GM18873 (cell line): ENCODE data around the gene CPAMD8.
"Not testable (repeated sequence)": the region's sequence is repeated elsewhere in the genome, so short reads cannot be mapped to it uniquely, and the experiment has no call there.

Experiments
- ATAC-seq: cut with Tn5 transposase; IDR thresholded peaks from one replicate; pipeline ENCODE4 v1.9.1; 2021; ENCODE audit warnings: mild to moderate bottlenecking, moderate library complexity, moderate number of reproducible peaks; ENCODE audit not compliant: unreplicated experiment, low FRiP score

Gene CPAMD8

DNA sequence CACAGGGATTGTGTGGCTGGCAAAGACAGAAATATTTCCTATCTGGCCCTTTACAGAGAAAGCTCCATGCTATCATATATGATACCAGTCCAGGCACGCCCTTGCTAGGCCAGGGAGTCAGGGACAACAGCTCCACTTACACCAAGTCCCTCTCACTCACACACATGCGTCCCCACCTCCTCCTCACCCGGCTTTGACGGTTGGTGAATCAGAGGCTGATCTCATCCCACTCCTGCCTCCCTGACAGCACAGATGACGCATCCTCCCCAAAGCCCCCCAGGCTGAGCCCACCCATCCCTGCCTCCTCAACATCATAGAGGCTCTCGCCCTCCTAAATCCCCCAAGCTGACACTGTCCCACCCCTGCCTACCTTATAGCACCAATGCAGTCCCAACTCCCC lies 75.1 kb downstream of the CPAMD8 start:
- no peak for ATAC-seq

DNA sequence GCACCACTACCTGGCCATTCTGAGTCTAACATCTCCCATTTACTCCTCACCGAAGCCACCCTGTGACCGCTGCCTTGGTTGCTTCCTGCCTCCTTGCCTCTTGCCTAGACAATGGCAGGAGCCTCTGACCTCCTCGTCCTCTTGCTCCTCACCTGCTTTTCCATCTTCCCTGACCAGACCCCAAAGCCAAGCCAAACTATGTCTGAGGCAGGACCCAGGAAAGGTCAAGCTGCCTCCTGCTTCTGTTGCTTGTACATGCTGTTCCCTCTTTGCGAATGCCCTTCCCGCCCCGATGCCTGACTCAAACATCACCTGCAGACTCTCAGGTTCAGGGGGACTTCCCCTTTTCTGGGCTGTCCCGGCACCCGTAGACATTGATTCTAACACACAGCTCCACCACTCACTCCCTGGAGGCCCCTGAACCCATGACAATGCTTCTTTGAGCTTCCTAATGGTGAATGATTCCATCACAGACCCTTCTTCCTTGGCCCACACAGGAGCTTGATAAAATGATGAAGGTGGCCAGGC lies 77.0 kb downstream of the CPAMD8 start:
- no peak for ATAC-seq

DNA sequence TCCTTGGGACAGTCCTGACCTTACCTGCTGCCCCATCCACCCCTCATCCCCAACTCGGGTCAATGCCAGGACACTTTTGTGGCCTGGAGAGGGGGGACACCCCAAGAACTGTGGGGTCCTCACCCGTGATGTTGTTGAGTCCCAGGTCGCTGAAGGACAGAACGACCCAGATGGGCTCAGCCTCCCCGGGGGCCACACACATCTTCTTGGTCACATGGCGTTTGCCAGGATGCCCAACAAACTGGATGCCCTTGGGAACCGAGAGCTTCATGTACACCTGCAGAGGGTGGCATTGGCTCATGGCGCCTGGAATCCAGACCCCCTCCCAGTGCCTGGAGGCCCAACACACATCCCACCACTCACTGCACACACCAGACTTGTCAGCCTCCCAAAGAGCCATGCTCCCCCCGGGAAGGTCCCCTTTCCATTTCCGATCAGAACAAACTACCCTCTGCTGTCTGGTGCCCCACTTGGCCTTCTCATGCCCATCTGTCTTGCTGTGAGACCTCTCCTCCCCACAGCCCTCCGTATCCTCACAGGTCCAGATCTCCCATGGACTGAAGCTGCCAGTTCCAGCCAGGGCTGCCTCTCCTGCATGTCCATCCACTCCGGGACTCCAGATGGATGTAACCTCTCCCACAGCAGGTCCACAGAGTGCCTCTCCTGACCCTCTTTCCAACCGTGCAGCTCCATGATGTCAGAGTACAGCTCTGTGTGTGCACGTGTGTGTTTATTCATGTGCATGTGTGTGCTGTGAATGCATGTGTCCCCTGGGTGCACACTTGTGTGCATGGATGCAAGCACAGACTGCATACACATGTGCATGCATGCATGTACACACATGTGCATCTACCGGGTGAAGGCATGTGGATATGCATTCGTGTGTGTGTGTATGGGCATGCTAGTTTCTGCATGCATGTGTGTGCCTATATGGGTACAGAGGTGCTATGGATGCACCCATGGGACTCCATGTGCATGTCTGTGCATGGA lies 79.4 kb downstream of the CPAMD8 start:
- no peak for ATAC-seq

DNA sequence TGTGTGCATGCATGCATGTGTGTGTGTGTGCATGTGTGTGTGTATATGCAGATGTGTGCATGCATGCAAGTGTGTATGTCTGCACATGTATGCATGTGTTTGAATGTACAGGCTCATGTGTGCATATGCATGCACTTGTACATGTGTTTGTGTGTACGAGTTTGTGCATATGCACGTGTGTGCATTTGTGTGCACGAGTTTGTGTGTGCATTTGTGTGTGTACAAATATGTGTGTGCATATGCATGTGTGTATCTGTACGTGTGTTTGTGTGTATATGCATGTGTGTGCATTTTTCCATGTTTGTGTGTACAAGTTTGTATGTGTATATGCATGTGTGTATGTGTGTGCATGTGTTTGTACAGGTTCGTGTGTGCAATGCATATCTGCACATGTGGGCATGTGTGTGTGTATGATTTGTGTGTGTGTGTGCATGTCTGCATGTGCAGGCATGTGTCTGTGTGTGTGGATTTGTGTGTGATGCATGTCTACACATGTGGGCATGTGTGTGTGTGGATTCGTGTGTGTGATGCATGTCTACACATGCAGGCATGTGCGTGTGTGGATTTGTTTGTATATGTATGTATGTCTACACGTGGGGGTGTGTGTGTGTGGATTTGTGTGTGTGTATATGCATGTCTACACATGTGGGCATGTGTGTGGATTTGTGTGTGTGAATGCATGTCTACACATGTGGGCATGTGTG lies 80.7 kb downstream of the CPAMD8 start:
- no peak for ATAC-seq

DNA sequence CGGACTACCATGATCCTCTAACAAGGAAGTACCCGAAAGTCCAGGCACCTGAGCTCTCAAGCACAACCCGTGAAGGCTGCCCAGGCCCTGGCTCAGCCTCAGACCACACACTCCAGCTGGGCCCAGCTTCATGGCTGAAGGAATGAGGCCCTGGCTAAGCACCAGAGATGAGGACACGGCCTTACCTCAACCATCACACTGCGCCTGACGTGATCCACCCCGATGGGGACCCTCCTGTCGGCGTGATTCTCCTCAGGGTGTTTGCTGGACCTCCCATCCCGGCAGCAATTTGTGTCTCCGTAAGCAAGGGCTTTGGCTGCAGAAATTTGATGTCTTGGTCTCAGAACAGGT lies 81.3 kb downstream of the CPAMD8 start:
- ATAC-seq = no peak

DNA sequence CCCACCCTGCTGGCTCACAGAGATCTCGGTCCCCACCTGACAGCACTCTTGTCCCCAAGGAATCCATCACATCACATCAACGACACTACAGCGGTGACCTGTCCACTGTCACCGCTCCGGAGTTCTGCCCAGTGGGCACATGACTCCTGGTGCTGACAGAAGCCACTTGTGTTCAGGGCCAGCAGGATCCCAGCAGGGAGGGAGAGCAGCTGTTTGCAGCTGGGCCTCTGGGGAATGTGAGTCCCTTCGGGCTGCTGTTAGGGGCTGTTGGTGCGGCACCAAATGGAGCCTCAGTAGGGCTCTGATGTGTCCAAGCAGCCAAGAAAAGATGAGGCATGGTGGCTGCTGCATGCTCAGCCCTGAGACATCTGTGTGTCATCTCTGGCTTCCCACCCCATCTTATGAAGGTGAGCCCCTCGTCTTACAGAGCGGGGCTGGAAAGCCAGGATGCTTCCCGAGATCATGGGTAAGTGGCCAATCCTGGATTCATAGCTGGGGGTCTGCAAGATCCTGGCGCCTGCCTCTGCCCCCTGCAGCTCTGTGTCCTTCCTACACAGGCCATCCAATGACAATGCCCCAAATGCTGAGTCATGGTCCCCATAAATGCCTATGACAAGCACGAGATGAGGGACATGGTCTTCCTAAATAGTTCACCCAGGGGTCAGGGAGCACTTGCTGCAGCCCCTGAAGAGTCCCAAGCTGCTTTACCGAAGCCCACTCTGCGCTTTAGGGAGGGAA lies 81.8 kb downstream of the CPAMD8 start:
- no peak for ATAC-seq

DNA sequence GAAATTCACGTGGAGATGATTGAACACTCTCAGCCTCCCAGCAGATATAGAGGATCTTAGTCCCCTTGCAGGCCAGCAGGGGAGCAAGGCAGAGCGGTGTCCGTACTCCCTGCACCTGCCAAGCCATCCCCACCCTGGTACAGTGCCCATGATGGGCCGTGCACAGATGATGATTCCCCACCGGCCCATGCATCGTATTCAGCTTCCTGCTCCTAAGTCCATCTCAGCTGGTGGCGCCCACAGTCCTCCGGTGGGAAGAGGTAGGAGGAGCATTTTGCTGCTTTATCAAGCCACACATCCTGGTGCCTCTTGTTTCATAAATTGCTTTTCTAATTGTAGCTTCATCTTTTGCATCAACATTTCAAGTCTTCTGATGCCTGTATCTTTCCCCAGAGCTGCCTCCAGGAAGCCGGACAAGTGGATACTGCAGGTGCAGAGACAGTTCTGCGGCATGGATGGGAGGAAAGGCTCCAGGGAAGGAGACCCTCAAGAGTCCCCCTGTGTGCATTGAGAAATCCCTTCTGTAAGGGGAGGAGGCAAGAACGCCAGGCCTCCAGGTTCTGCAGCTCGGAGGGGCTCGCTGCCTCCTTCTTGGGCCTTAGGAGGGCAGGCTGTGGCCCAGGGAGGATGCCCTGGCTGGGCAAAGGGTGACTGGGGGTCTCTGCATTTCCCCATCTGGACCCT lies 82.5 kb downstream of the CPAMD8 start:
- no peak for ATAC-seq

DNA sequence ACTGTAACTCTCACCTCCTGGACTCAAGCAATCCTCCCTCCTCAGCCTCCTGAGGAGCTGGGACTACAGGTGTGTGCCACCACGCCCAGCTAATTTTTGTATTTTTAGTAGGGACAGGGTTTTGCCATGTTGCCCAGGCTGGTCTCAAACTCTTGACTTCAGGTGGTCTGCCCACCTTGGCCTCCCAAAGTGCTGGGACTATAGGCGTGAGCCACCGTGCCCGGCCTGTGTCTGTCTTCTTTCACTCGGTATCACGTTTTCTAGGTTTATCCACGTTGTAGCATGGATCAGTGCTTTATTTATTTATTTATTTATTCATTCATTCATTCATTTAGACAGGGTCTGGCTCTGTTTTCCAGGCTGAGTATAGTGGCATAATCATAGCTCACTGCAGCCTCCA lies 83.5 kb downstream of the CPAMD8 start:
- ATAC-seq = not testable (repeated sequence)

DNA sequence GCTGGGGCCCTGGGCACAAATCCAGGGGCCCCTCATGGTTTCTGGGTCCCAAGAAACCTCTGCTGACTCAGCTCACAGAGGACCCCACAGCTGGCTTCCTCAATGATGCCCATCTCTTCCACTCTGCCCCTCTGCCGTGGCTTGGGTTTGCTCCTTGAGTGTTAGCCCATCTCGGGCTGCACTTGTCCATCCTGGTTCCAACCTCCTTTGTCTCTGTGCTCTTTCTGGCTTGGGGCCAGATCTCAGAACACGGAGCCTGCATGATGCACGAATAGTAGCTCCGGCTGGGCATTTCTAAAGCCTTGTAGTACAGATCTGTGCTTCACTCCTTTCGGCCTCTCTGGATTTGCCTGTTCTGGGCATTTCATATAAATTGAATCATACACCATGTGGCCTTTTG lies 84.0 kb downstream of the CPAMD8 start:
- ATAC-seq = no peak

DNA sequence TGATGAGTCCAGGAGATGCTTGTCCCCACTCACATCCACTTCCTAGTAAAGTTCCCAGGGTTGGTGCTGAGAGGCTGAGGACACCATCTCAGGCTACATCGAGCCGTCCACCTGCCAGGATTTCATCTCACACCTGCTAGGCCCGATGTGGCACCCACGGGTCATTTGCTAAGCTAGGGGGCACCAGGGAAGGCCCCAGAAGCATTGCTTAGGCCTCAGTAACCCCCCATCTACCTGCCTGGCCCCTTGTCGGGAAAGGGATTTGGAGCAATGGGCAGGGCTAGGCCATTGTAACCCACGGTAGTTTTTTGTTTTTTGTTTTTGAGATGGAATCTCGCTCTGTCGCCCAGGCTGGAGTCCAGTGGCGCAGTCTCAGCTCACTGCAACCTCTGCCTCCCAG lies 86.0 kb downstream of the CPAMD8 start:
- no peak for ATAC-seq

DNA sequence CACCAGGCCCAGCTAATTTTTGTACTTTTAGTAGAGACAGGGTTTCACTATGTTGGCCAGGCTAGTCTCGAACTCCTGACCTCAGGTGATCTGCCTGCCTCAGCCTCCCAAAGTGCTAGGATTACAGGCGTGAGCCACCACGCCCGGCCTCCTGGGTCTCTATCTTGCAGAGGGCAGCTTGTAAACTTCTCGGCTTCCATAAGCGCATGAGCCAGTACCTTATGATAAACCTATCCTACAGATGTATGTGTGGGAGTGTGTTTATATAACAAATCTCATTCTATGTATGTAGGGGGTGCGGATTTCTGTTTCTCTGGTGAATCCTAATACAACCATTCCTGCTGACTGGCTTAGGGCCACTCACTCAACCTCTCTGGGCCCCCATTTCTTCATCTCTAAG lies 86.5 kb downstream of the CPAMD8 start:
- not testable (repeated sequence) for ATAC-seq

DNA sequence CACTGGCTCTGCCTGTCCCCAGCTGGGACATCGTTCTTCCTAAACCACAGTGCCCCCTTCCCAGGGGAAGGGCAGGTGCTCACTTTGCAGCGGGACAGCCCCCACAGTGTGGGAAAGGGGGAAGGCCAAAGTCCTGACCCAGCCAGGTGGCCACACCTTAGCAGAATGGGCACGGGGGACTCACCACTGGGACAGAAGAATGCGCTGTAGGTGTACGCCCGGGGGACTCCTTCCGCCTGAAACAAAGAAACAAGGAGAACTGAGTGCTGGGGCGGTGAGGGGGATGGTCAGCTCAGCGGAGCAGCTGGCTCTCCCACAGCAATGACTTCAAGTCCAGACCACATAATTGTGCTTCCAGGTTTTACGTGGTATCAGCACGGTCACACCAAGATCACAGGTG lies 88.4 kb downstream of the CPAMD8 start:
- ATAC-seq = no peak

DNA sequence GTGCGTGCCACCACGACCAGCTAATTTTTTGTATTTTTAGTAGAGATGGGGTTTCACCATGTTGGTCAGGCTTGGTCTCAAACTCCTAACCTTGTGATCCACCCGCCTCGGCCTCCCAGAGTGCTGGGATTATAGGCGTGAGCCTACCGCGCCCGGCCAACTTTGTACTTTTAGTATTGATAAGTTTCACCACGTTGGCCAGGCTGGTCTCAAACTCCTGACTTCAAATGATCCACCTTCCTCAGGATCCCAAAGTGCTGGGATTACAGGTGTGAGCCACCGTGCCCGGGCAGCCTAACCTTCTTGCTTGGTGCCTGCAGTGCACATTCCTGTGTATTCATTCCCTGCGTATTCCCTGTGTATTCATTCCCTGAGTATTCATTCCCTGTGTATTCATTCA lies 88.8 kb downstream of the CPAMD8 start:
- not testable (repeated sequence) for ATAC-seq

DNA sequence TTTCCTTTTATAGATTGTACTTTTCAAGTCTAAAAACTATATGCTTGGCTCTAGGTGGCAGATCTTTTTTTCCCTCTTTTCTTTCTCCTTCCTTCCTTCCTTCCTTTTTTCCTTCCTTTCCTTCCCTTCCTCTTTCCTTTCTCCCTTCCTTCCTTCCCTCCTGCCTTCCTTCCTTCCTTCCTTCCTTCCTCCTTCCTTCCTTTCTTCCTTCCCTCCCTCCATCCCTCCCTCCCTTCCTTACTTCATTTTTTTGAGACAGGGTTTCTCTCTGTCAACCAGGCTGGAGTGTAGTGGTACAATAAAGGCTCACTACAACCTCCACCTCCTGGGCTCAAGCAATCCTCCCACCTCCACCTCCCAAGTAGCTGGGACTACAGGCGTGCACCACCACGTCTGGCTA lies 89.7 kb downstream of the CPAMD8 start:
- ATAC-seq = no peak

DNA sequence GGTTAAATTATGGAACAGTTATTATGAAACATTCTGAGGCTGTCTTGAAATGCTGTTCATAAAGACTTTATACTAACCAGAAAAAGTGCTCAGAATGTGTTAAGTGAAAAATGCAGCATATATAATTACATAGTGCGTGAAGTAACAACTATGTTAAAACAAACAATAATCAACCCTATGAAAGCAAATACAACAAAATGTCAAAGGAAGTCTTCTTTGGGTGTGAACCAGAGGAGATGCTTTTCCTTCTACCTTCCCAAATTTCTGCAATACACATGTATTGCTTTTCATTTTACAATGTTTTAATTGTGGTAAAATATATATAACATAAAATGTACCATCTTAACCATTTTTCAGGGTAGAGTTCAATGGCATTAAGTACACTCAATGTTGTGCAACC lies 92.1 kb downstream of the CPAMD8 start:
- no peak for ATAC-seq

DNA sequence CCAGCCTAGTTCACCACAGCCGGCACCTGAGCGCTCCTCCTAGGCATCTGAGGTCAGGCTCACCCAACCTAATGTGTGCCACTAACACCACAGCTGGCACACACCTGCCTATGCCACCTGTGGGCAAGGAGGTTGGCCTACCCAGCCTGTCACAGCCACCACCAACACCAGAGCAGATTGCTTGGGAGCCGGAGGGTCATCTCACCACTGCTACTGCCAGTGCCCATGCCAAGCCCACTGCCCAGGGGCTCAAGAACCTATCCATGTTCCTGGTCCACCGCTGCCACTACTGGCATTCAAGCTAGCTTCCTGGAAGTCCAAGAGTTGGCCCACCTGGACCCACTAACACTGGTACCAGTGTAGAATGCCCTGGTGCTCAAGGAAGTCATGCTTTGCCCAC lies 95.3 kb downstream of the CPAMD8 start:
- no peak for ATAC-seq

DNA sequence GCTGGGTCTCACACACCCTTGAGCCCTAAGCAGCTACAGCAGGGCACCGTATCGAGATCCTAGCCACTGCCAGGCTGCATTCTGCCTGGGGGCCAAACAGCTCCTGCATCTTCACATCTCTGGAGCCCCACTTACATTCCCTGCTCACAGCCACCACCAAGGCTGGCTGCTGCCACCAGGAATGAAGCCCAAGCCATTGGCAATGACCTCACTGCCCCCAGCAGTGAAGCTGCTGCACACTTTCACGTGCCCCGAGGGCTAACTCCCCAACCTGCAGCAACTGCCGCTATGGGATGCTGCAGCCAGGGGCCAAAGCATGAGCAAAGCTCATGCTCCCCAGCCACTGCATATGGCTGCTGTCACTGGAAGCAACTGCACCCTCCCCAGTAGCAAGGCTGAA lies 95.9 kb downstream of the CPAMD8 start:
- ATAC-seq = no peak

DNA sequence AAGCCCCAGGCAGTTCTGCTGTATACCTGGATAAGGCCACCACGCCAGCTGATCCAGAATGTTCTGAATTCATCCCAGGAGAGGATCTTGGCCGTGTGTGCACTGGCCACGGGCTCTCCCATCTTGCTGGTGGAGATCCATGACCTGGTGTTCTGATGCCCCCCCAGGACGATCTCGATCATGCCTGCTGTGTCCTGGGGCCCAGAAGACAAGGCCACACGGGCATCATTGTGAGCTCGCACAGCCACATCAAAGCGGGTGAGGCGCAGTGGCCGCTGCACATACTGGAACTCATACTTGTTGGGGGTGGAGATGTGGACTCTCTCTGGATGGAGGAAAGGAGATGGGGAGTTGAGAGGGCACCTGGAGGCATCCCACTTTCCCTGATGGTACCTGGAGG lies 97.7 kb downstream of the CPAMD8 start:
- no peak for ATAC-seq

DNA sequence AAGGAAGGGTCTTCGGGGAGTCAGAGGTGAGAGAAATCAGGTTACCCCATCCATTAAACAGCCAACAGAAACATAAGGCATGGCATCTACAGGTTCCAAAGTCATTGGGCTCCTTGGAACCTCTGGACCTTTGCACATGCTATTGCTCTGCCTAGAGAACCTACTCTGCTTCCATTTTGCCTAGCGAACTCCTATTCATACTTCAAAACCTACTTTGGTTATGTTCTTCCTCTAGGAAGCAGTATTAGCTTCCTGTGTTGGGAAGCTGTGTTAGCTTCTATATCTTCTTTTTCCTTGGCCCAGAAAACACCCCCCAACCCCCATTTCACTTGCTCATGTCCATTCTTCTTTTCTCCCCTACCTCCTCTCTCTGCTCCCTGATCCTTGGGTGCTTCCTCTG lies 98.3 kb downstream of the CPAMD8 start:
- ATAC-seq = no peak

DNA sequence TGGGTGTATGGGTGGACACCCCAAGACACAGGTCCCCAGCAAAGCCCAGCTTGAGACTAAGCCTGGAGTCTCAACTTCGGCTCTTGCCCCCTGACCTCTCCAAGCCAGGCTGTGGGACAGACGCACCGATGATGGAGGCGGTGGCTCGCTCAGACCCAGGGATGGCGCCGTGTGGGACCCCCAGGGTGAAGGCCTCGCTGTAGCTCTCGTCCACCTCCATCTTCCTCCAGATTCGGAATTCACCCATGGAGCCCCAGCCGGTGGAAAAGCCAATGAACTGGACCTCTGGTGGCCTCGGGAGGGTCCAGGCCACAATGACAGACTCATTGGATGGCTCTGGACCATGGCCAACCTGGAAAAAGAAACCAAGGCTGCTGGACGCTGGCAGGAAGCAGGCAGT lies 98.7 kb downstream of the CPAMD8 start:
- no peak for ATAC-seq
